ENCODE data around the gene HCFC1R1. TPM values are rescaled to one million over a fixed set of nuclear protein-coding genes. Genes with fewer than 3 reads are reported as not detected.

Gene HCFC1R1
- total RNA-seq, 1 experiment from 2014 or later, result 20.4 TPM

DNA sequence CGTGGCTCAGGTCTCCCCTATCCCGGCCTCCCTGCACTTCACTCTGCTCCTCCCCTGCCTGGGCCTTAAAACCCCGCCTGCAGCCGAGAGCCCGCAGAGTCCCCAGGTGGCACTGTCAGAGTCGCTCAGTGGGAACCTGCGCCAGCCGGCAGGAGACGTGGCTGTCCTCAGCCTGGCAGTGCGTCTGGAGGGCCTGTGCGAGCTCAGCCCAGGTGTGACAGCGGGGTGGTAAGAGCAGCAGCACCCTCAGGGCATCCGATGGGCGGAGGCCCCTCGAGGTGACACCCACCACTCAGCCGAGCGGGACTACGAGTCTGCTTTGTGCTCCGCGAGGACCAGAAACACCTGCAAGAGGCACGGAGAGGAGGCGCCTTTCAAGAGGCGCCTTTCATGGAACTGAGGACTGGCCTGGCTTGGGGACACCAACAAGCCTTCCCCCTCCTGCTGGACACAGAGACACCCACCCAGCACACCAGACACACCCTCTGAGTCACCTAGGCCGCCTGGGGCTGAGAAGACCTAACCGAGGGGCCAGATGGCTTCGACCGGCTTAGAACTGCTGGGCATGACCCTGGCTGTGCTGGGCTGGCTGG is 10.8 kb downstream of the HCFC1R1 start, which contains the start of gene CLDN9:
TSS of gene CLDN9 (plus strand) at position 96 of the 593 bp plus-strand sequence. CDS start at position 536, 440 bp downstream.
- H3K27ac Mint-ChIP-seq (ENCODE audit: low read depth, unreplicated experiment), result no peak within 1 kb of the TSS
- no peak within 1 kb of the TSS for H3K4me3 Mint-ChIP-seq (ENCODE audit: unreplicated experiment)
- H3K9me3 Mint-ChIP-seq (ENCODE audit: unreplicated experiment), result no peaks in the 10 kb centered on the region
- BruUV-seq (replicated peaks), result no TSS peak
- H3K27me3 Mint-ChIP-seq (ENCODE audit: insufficient read depth, unreplicated experiment), result no peaks in the 10 kb centered on the region
- TF ChIP-seq, protein P1, sequence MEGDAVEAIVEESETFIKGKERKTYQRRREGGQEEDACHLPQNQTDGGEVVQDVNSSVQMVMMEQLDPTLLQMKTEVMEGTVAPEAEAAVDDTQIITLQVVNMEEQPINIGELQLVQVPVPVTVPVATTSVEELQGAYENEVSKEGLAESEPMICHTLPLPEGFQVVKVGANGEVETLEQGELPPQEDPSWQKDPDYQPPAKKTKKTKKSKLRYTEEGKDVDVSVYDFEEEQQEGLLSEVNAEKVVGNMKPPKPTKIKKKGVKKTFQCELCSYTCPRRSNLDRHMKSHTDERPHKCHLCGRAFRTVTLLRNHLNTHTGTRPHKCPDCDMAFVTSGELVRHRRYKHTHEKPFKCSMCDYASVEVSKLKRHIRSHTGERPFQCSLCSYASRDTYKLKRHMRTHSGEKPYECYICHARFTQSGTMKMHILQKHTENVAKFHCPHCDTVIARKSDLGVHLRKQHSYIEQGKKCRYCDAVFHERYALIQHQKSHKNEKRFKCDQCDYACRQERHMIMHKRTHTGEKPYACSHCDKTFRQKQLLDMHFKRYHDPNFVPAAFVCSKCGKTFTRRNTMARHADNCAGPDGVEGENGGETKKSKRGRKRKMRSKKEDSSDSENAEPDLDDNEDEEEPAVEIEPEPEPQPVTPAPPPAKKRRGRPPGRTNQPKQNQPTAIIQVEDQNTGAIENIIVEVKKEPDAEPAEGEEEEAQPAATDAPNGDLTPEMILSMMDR (IDR thresholded peaks at IDR 0.05; ENCODE audit: unreplicated experiment), result no peak
- ChIA-PET CTCF (interaction anchor here (1.2 kb wide), 1 partner anchor 15 kb away, joined by 5 read pairs; no protein-coding TSS in a partner anchor), POLR2A (interaction anchor here (0.6 kb wide), 1 partner anchor 255 kb away, joined by 3 read pairs; no protein-coding TSS in a partner anchor)
- no peaks in the 10 kb centered on the region for H3K4me1 Mint-ChIP-seq (ENCODE audit: insufficient read depth, unreplicated experiment)
- intact Hi-C loops (cut with micrococcal nuclease), result no loop called here
- no peak for DNase-seq (ENCODE audit: unreplicated experiment)
- H3K36me3 Mint-ChIP-seq (ENCODE audit: insufficient read depth, unreplicated experiment), result no peaks in the 10 kb centered on the region

DNA sequence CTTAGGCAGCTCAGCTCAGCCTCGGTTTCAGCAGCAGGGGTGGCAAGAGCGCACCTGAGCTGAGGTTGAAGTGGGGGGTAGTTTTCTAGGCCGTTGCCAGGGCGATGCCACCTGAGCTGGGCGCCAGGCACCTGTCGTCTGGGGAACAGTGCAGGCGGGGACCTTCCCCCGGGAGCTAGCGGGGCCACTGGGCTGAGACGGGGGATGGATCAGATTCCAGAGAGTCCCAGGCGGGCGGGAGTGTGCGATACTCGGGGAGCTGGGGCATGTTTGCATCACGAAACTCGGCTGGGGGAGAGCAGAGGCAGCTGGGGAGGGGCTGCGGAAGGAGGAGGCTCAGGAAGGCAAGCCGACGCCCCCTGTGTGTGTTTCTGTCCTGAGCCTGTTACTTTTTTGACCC is 11.5 kb downstream of the HCFC1R1 start:
- DNase-seq (ENCODE audit: unreplicated experiment), result no peak
- ChIA-PET CTCF (interaction anchor here (0.6 to 1.4 kb wide), 4 partner anchors 15 to 28 kb away, joined by 3 to 5 read pairs (median 4); no protein-coding TSS in a partner anchor), POLR2A (no interaction called here)
- Mint-ChIP-seq H3K27ac (ENCODE audit: low read depth, unreplicated experiment) (no peak overlapping the region), H3K9me3 (ENCODE audit: unreplicated experiment) (no peaks in the 10 kb centered on the region), H3K4me1 (ENCODE audit: insufficient read depth, unreplicated experiment) (no peaks in the 10 kb centered on the region), H3K36me3 (ENCODE audit: insufficient read depth, unreplicated experiment) (no peaks in the 10 kb centered on the region), H3K4me3 (ENCODE audit: unreplicated experiment) (no peak overlapping the region), H3K27me3 (ENCODE audit: insufficient read depth, unreplicated experiment) (no peaks in the 10 kb centered on the region)
- intact Hi-C loops (cut with micrococcal nuclease), result no loop called here
- BruUV-seq (replicated peaks), result no TSS peak
- TF ChIP-seq, protein P1 (IDR thresholded peaks at IDR 0.05; ENCODE audit: unreplicated experiment), result no peak

DNA sequence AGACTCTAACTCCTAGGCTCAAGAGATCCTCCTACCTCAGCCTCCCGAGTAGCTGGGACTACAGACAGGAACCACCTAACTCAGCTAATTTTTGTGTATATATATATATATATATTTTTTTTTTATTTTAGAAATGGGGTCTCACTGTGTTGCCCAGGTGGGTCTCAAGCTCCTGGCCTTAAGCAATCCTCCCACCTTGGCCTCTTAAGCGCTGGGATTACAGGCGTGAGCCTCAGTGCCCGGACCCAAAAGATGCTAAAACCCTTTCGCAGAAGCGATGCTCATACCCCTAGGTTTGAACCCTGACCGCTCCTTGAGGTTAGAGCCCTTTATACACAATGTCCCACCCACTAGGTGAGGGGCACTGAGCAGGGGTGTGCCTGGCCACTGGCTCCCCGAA is 13.2 kb downstream of the HCFC1R1 start:
- ChIA-PET CTCF (interaction anchor here (1.7 kb wide), 1 partner anchor 17 kb away, joined by 10 read pairs; no protein-coding TSS in a partner anchor), POLR2A (no interaction called here)
- Mint-ChIP-seq H3K27ac (ENCODE audit: low read depth, unreplicated experiment) (no peak overlapping the region), H3K36me3 (ENCODE audit: insufficient read depth, unreplicated experiment) (no peaks in the 10 kb centered on the region), H3K4me1 (ENCODE audit: insufficient read depth, unreplicated experiment) (no peaks in the 10 kb centered on the region), H3K27me3 (ENCODE audit: insufficient read depth, unreplicated experiment) (no peaks in the 10 kb centered on the region), H3K9me3 (ENCODE audit: unreplicated experiment) (no peaks in the 10 kb centered on the region), H3K4me3 (ENCODE audit: unreplicated experiment) (no peak overlapping the region)
- DNase-seq (ENCODE audit: unreplicated experiment), result no peak
- intact Hi-C loops (cut with micrococcal nuclease), result no loop called here
- no TSS peak for BruUV-seq (replicated peaks)
- TF ChIP-seq, protein P1 (IDR thresholded peaks at IDR 0.05; ENCODE audit: unreplicated experiment), result no peak

DNA sequence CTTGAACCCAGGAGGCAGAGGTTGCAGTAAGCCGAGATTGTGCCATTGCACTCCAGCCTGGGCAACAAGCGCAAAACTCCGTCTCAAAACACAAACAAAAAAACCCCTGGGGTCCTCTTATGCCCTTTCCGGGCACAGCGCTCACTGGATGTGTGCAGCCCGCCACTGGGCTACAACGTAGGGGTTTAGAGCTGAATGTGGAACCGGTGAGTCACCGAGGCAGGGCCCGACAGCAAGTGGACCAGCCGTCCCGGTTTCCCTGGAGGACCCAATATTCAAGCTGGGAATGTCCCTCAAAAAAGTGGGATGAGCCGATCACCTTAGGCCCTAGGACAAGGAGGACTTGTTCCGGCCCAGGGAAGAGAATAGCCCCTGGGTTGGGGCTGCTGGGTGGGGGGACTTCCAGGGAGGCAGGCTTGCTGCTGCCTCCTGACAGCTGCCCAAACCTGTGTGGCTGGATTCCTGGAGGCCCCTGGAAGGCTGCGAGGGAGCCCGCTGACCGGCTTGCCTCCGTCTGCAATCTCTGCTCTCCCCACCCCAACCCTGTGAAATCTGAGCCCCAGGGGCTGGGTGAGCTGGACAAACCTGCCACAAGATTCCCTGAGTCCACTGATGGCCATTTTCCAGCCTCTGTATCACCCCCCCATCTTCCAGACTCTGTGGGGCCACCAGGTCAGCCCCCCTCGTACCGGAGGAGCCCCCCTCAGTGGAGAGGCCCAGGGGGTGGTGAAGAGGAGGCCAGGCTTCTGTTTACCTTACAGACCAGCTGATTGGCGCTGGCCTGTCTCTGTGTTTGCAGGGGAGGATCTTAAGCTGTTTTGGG is 14.0 kb downstream of the HCFC1R1 start:
- TF ChIP-seq, protein P1 (IDR thresholded peaks at IDR 0.05; ENCODE audit: unreplicated experiment), result no peak
- BruUV-seq (replicated peaks), result no TSS peak
- no peak overlapping the region for H3K27ac Mint-ChIP-seq (ENCODE audit: low read depth, unreplicated experiment)
- ChIA-PET POLR2A (no interaction called here), CTCF (interaction anchor here (0.6 to 1.7 kb wide), 4 partner anchors 11 to 245 kb away, joined by 3 to 10 read pairs (median 4); partner anchors contain the start of gene TNFRSF12A)
- intact Hi-C loops (cut with micrococcal nuclease), result no loop called here
- DNase-seq (ENCODE audit: unreplicated experiment), result no peak
- no peaks in the 10 kb centered on the region for H3K36me3 Mint-ChIP-seq (ENCODE audit: insufficient read depth, unreplicated experiment)
- no peaks in the 10 kb centered on the region for H3K27me3 Mint-ChIP-seq (ENCODE audit: insufficient read depth, unreplicated experiment)
- no peak overlapping the region for H3K4me3 Mint-ChIP-seq (ENCODE audit: unreplicated experiment)
- no peaks in the 10 kb centered on the region for H3K9me3 Mint-ChIP-seq (ENCODE audit: unreplicated experiment)
- H3K4me1 Mint-ChIP-seq (ENCODE audit: insufficient read depth, unreplicated experiment), result no peaks in the 10 kb centered on the region
